HL-60 (cell line): ENCODE data around the gene TCTN1.

Experiments
- DNase-seq, 2 experiments: peaks; one replicate each; pipeline ENCODE4 v3.0.0-alpha.2; 2010 to 2020; ENCODE audit warnings: low read depth in 1 of 2, low spot score in 1 of 2
- H3K27ac ChIP-seq: fragments of 250-450 bp; sonication (Bioruptor Pico); replicated peaks from 2 replicates; pipeline ENCODE4 v1.5.1; 2020; ENCODE audit warnings: mild to moderate bottlenecking, moderate library complexity
- H3K27me3 ChIP-seq: fragments of 250-450 bp; sonication (Bioruptor Pico); 2 replicates; pipeline ENCODE4 v1.5.1; 2021; ENCODE audit warnings: mild to moderate bottlenecking, moderate library complexity; ENCODE audit not compliant: insufficient read depth, poor library complexity, severe bottlenecking
- H3K4me3 ChIP-seq: replicated peaks from 2 replicates; pipeline ENCODE4 v1.5.1; 2011; ENCODE audit warnings: mild to moderate bottlenecking, control low read depth, low read length; ENCODE audit not compliant: insufficient read depth
- CTCF ChIP-seq: IDR thresholded peaks from one replicate; pipeline ENCODE4 v1.5.1; 2011; ENCODE audit warnings: low read length, control low read depth, inconsistent platforms; ENCODE audit not compliant: insufficient read depth
- GABPA ChIP-seq: IDR thresholded peaks from 2 replicates; pipeline ENCODE4 v1.6.1; 2012; ENCODE audit warnings: low read depth
- POLR2AphosphoS5 ChIP-seq: IDR thresholded peaks from 2 replicates; pipeline ENCODE4 v1.6.1; 2012; ENCODE audit warnings: low read depth
- REST ChIP-seq: IDR thresholded peaks from 2 replicates; pipeline ENCODE4 v1.6.1; 2012; ENCODE audit warnings: low read depth; ENCODE audit not compliant: insufficient replicate concordance
- SPI1 ChIP-seq: IDR thresholded peaks from 2 replicates; pipeline ENCODE4 v1.6.1; 2012; ENCODE audit warnings: low read depth, mild to moderate bottlenecking, borderline replicate concordance

Gene TCTN1

GRCh38 chr12:110578694-110579534, 35.0 kb upstream of the TCTN1 start:
- no peak for DNase-seq
- Histone ChIP-seq H3K27ac (peak overlapping the region; percentile 64), H3K27me3 (no peaks in the 10 kb centered on the region), H3K4me3 (no peak overlapping the region)
- TF ChIP-seq POLR2AphosphoS5: no peak
- no peak for TF ChIP-seq CTCF
- TF ChIP-seq GABPA: no peak

GRCh38 chr12:110579535-110580253, 34.2 kb upstream of the TCTN1 start:
- H3K27me3 ChIP-seq: no peaks in the 10 kb centered on the region
- no peak overlapping the region for H3K27ac ChIP-seq

GRCh38 chr12:110581931-110582275, 32.0 kb upstream of the TCTN1 start:
- peak in 1 of 2 experiments; percentile 4 for DNase-seq
- peak overlapping the region; percentile 88 for H3K4me3 ChIP-seq
- peak overlapping the region; percentile 87 for H3K27ac ChIP-seq
- TF ChIP-seq GABPA (no peak), POLR2AphosphoS5 (no peak), REST (no peak), CTCF (no peak), SPI1 (no peak)
- H3K27me3 ChIP-seq: no peaks in the 10 kb centered on the region

More at GRCh38 chr12:110579535-110580253, 34.2 kb upstream of the TCTN1 start:
- DNase-seq: no peak
- no peak overlapping the region for H3K4me3 ChIP-seq
- TF ChIP-seq CTCF: no peak
- TF ChIP-seq SPI1: no peak
- no peak for TF ChIP-seq POLR2AphosphoS5
- TF ChIP-seq GABPA: no peak
- no peak for TF ChIP-seq REST
